GM08714 (cell line): ENCODE measurements around the gene SPATA22.
"Not testable (repeated sequence)": the region's sequence is repeated elsewhere in the genome, so short reads cannot be mapped to it uniquely, and the experiment has no call there.

Source experiments
- H3K4me3 ChIP-seq: fragments of 200-500 bp; sonication (Bioruptor generic); 2 replicates; pipeline ENCODE4 v1.5.1; 2014; ENCODE audit warnings: mild to moderate bottlenecking, low read length, inconsistent platforms
- ZNF274 ChIP-seq: IDR thresholded peaks from 2 replicates; pipeline ENCODE4 v1.6.1; 2012; ENCODE audit warnings: mild to moderate bottlenecking, low read depth, low read length

The SPATA22 gene

GRCh38 chr17:3418222-3418621 lies 53.4 kb downstream of the SPATA22 start:
- TF ChIP-seq ZNF274, result no peak
- no peak overlapping the region for H3K4me3 ChIP-seq

GRCh38 chr17:3415610-3416009 lies 56.0 kb downstream of the SPATA22 start:
- TF ChIP-seq ZNF274, result no peak
- no peak overlapping the region for H3K4me3 ChIP-seq

GRCh38 chr17:3412216-3412615 lies 59.4 kb downstream of the SPATA22 start:
- H3K4me3 ChIP-seq, result not testable (repeated sequence)

- H3K4me3 ChIP-seq, result no peak within 1 kb of the TSS
- TF ChIP-seq ZNF274, result no peak
These were observed 60.5 kb downstream of the SPATA22 start, which contains the start of gene OR3A3 for GRCh38 chr17:3411070-3411469. Gene OR3A3 (plus strand): TSS chr17:3411370.

GRCh38 chr17:3403856-3404255 lies 67.8 kb downstream of the SPATA22 start:
- H3K4me3 ChIP-seq, result not testable (repeated sequence)

GRCh38 chr17:3401786-3402185 lies 69.8 kb downstream of the SPATA22 start:
- TF ChIP-seq ZNF274, result no peak
- H3K4me3 ChIP-seq, result no peak overlapping the region

GRCh38 chr17:3400055-3400454 lies 71.6 kb downstream of the SPATA22 start:
- H3K4me3 ChIP-seq, result no peak overlapping the region
- TF ChIP-seq ZNF274, result no peak

GRCh38 chr17:3398310-3398709 lies 73.3 kb downstream of the SPATA22 start, which contains the start of gene OR1E1:
Gene OR1E1 (minus strand): TSS chr17:3398410. CDS start chr17:3398410, 0 bp downstream.
- TF ChIP-seq ZNF274, result no peak
- H3K4me3 ChIP-seq, result no peak within 1 kb of the TSS

GRCh38 chr17:3397801-3398200 lies 73.8 kb downstream of the SPATA22 start:
- H3K4me3 ChIP-seq, result not testable (repeated sequence)
